Measurements from ENCODE around the gene KLHL24. TPM values are rescaled to one million over a fixed set of nuclear protein-coding genes. Genes with fewer than 3 reads are reported as not detected.
A peak's percentile ranks its signal among the peaks of the same experiment; 100 is the strongest.

Gene KLHL24
- total and polyA plus RNA-seq, 2 of the 13 experiments (the other 11 are each of a cell fraction or from before 2014, with no cell fraction given), result 6.9 to 15.7 TPM

DNA sequence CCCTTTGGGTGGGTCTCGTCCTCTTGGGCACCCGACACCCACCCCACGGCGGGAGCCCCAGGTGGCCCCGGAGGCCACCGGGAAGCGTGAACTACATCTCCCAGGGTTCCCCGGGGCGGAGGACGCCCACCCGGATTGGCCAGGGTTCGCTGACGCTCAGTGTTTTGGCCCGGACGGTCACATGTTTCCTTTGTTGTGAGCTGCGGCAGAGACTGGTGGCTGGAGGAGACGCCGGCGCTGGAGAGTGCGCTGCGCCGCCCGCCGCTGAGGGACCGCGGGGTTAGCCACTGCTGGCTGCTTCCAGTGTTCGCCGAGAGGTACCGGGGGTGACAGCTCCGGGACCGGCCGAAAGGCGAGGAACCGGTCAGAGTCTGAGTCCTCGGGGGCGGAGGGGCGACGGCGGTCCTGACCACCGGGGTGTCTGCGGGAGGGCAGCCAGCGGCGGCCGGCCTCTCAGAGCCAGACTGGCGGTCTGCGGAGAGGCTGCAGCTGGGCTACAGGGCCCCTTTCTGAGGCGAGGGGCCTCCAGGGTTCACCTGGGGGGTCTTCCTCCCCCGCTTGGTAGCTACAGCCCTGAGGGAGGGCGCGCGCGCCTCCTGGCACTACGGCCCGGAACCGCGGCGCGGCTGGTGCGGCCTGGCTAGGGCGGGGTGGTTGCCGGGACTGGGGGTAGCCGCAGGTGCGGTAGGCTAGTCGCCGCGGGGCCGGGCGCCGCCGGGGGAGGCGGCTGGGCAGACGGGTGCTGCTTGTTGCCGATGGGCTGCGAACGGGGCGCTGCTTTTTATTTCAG, at the start of gene KLHL24 (continued):
- TF ChIP-seq SRY (CRISPR knock-in tag; IDR thresholded peaks at IDR 0.05), result no peak
- TF ChIP-seq, protein P1, sequence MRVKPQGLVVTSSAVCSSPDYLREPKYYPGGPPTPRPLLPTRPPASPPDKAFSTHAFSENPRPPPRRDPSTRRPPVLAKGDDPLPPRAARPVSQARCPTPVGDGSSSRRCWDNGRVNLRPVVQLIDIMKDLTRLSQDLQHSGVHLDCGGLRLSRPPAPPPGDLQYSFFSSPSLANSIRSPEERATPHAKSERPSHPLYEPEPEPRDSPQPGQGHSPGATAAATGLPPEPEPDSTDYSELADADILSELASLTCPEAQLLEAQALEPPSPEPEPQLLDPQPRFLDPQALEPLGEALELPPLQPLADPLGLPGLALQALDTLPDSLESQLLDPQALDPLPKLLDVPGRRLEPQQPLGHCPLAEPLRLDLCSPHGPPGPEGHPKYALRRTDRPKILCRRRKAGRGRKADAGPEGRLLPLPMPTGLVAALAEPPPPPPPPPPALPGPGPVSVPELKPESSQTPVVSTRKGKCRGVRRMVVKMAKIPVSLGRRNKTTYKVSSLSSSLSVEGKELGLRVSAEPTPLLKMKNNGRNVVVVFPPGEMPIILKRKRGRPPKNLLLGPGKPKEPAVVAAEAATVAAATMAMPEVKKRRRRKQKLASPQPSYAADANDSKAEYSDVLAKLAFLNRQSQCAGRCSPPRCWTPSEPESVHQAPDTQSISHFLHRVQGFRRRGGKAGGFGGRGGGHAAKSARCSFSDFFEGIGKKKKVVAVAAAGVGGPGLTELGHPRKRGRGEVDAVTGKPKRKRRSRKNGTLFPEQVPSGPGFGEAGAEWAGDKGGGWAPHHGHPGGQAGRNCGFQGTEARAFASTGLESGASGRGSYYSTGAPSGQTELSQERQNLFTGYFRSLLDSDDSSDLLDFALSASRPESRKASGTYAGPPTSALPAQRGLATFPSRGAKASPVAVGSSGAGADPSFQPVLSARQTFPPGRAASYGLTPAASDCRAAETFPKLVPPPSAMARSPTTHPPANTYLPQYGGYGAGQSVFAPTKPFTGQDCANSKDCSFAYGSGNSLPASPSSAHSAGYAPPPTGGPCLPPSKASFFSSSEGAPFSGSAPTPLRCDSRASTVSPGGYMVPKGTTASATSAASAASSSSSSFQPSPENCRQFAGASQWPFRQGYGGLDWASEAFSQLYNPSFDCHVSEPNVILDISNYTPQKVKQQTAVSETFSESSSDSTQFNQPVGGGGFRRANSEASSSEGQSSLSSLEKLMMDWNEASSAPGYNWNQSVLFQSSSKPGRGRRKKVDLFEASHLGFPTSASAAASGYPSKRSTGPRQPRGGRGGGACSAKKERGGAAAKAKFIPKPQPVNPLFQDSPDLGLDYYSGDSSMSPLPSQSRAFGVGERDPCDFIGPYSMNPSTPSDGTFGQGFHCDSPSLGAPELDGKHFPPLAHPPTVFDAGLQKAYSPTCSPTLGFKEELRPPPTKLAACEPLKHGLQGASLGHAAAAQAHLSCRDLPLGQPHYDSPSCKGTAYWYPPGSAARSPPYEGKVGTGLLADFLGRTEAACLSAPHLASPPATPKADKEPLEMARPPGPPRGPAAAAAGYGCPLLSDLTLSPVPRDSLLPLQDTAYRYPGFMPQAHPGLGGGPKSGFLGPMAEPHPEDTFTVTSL (CRISPR knock-in tag; IDR thresholded peaks at IDR 0.05; ENCODE audit: borderline replicate concordance), result 0 out of 2 replicates have a peak, but pooled peaks have one; percentile 16
- peak; percentile 68; the same call in 1 of the 2 replicates for TF ChIP-seq ERF (CRISPR knock-in tag; IDR thresholded peaks at IDR 0.05)
- peak; percentile 7 for TF ChIP-seq TEAD3 (CRISPR knock-in tag; optimal IDR thresholded peaks at IDR 0.05; ENCODE audit: borderline replicate concordance)
- TF ChIP-seq, protein P2, sequence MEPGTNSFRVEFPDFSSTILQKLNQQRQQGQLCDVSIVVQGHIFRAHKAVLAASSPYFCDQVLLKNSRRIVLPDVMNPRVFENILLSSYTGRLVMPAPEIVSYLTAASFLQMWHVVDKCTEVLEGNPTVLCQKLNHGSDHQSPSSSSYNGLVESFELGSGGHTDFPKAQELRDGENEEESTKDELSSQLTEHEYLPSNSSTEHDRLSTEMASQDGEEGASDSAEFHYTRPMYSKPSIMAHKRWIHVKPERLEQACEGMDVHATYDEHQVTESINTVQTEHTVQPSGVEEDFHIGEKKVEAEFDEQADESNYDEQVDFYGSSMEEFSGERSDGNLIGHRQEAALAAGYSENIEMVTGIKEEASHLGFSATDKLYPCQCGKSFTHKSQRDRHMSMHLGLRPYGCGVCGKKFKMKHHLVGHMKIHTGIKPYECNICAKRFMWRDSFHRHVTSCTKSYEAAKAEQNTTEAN (CRISPR knock-in tag; conservative IDR thresholded peaks at IDR 0.05), result no peak
- peak; percentile 92; the same call in 2 of the 3 replicates for TF ChIP-seq MXI1 (IDR thresholded peaks at IDR 0.05; ENCODE audit: borderline replicate concordance, low read depth, low read length)
- TF ChIP-seq ZNF143 (CRISPR knock-in tag; IDR thresholded peaks at IDR 0.05), result peak; percentile 95
- TF ChIP-seq ZNF607 (CRISPR knock-in tag; IDR thresholded peaks at IDR 0.05; ENCODE audit: borderline replicate concordance), result peak; percentile 49; the same call in 1 of the 2 replicates
- TF ChIP-seq SP2 (CRISPR knock-in tag; IDR thresholded peaks at IDR 0.05), result peak; percentile 42; the same call in 1 of the 2 replicates
- TF ChIP-seq ZNF629 (CRISPR knock-in tag; conservative IDR thresholded peaks at IDR 0.05), result 0 out of 2 replicates have a peak, but pooled peaks have one; percentile 2
- peak; percentile 14; the same call in 1 of the 2 replicates for TF ChIP-seq ATF7-NPFF (CRISPR knock-in tag; IDR thresholded peaks at IDR 0.05; ENCODE audit: low read depth)
- TF ChIP-seq, protein P3, sequence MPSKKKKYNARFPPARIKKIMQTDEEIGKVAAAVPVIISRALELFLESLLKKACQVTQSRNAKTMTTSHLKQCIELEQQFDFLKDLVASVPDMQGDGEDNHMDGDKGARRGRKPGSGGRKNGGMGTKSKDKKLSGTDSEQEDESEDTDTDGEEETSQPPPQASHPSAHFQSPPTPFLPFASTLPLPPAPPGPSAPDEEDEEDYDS (CRISPR knock-in tag; IDR thresholded peaks at IDR 0.05), result peak; percentile 61; the same call in 1 of the 2 replicates
- peak; percentile 86 for TF ChIP-seq FOXK2 (IDR thresholded peaks at IDR 0.05)
- peak; percentile 56 for TF ChIP-seq HNRNPLL (IDR thresholded peaks at IDR 0.05; ENCODE audit: low read depth, low read length, poor library complexity, severe bottlenecking)
- TF ChIP-seq ZNF768 (CRISPR knock-in tag; IDR thresholded peaks at IDR 0.05), result peak; percentile 32; the same call in 1 of the 2 replicates
- TF ChIP-seq, protein P4, sequence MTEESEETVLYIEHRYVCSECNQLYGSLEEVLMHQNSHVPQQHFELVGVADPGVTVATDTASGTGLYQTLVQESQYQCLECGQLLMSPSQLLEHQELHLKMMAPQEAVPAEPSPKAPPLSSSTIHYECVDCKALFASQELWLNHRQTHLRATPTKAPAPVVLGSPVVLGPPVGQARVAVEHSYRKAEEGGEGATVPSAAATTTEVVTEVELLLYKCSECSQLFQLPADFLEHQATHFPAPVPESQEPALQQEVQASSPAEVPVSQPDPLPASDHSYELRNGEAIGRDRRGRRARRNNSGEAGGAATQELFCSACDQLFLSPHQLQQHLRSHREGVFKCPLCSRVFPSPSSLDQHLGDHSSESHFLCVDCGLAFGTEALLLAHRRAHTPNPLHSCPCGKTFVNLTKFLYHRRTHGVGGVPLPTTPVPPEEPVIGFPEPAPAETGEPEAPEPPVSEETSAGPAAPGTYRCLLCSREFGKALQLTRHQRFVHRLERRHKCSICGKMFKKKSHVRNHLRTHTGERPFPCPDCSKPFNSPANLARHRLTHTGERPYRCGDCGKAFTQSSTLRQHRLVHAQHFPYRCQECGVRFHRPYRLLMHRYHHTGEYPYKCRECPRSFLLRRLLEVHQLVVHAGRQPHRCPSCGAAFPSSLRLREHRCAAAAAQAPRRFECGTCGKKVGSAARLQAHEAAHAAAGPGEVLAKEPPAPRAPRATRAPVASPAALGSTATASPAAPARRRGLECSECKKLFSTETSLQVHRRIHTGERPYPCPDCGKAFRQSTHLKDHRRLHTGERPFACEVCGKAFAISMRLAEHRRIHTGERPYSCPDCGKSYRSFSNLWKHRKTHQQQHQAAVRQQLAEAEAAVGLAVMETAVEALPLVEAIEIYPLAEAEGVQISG (CRISPR knock-in tag; IDR thresholded peaks at IDR 0.05), result peak; percentile 62
- TF ChIP-seq ZNF335 (CRISPR knock-in tag; IDR thresholded peaks at IDR 0.05), result no peak; the same call in 1 of the 2 replicates

Data from HepG2 (cell line).